HepG2 (cell line): ENCODE results near the gene SLC25A15. TPM values are rescaled to one million over a fixed set of nuclear protein-coding genes. Genes with fewer than 3 reads are reported as not detected.
A peak's percentile ranks its signal among the peaks of the same experiment; 100 is the strongest.

Experiments
- ATAC-seq: fragments of 200-7000 bp; cut with Tn5 transposase; 3 replicates; pipeline ENCODE4 v1.9.1; 2020; ENCODE audit warnings: mild to moderate bottlenecking, moderate library complexity
- BruUV-seq: library from RNA; stranded (reverse); fragments of 400-500 nt; replicated peaks from 2 replicates; lab custom pipeline; 2021; lab: Mats Ljungman, UMichigan
- CTCF ChIA-PET: fragments of 300-600 bp; formaldehyde crosslinking; extraction: SDS; loops from one replicate; lab custom pipeline; 2021; ENCODE audit warnings: low total read pairs, inconsistent platforms, low intra/inter-chr PET ratio; lab: Yijun Ruan, JAX
- POLR2A ChIA-PET: fragments of 350-600 bp; sonication (Branson Sonifier 250); formaldehyde crosslinking; loops from one replicate; lab custom pipeline; 2020; ENCODE audit warnings: antibody characterized with exemption, inconsistent platforms; lab: Yijun Ruan, JAX
- DNase-seq: peaks from one replicate; pipeline ENCODE4 v3.0.0-alpha.2; 2015; ENCODE audit warnings: low spot score
- FAIRE-seq: peaks from 3 replicates; lab custom pipeline; 2011; peaks lifted over from hg19 to GRCh38; lab: Jason Lieb, UNC
- H2AFZ ChIP-seq: one replicate; pipeline ENCODE4 v1.6.1; 2011; ENCODE audit warnings: low read length, inconsistent platforms
- H3K27ac ChIP-seq: fragments of 300-600 bp; 3 replicates; pipeline ENCODE4 v1.8.0; 2011; ENCODE audit warnings: mixed run types, mild to moderate bottlenecking, mixed read lengths, low read length, inconsistent platforms; ENCODE audit not compliant: insufficient read depth; ENCODE audit errors: extremely low read length
- H3K27me3 ChIP-seq, 2 experiments: fragments of 200-600 bp in 1 of 2; 2 replicates in 1 of 2; 3 replicates in 1 of 2; pipeline versions ENCODE4 v1.6.0 to v1.8.0; 2011; ENCODE audit warnings: low read length in 2 of 2, mild to moderate bottlenecking in 2 of 2, moderate library complexity in 2 of 2, inconsistent platforms in 1 of 2; ENCODE audit not compliant: insufficient read depth in 2 of 2, control insufficient read depth in 1 of 2
- H3K36me3 ChIP-seq, 2 experiments: fragments of 200-600 bp in 1 of 2; replicated peaks in 1 of 2; 2 replicates in 1 of 2; 3 replicates in 1 of 2; pipeline versions ENCODE4 v1.5.1 to v1.8.0; 2011; ENCODE audit warnings: low read length in 2 of 2, inconsistent platforms in 1 of 2; ENCODE audit not compliant: insufficient read depth in 2 of 2, control insufficient read depth in 1 of 2
- H3K4me1 ChIP-seq: 2 replicates; pipeline ENCODE4 v1.5.1; 2012; ENCODE audit warnings: low read length, inconsistent platforms; ENCODE audit not compliant: insufficient read depth
- H3K4me2 ChIP-seq: 2 replicates; pipeline ENCODE4 v1.6.0; 2011; ENCODE audit warnings: low read depth, low read length, inconsistent platforms
- H3K4me3 ChIP-seq, 3 experiments: fragments of 200-600 bp in 1 of 3; sonication (generic), shearing (Covaris generic) in 1 of 3; replicated peaks in 1 of 3; 2 replicates each; pipeline ENCODE4 v1.5.1; 2011 to 2016; ENCODE audit warnings: low read length in 3 of 3, inconsistent platforms in 2 of 3, low read depth in 2 of 3, mild to moderate bottlenecking in 2 of 3, control low read depth in 1 of 3, mixed read lengths in 1 of 3; ENCODE audit not compliant: insufficient read depth in 1 of 3
- H3K79me2 ChIP-seq: one replicate; pipeline ENCODE4 v1.6.1; 2011; ENCODE audit warnings: low read length, inconsistent platforms; ENCODE audit not compliant: insufficient read depth
- H3K9ac ChIP-seq: 2 replicates; pipeline ENCODE4 v1.6.0; 2011; ENCODE audit warnings: mild to moderate bottlenecking, low read depth, low read length, inconsistent platforms; ENCODE audit not compliant: insufficient read depth
- H3K9me3 ChIP-seq: 2 replicates; pipeline ENCODE4 v1.5.1; 2012; ENCODE audit warnings: mild to moderate bottlenecking, low read length
- H4K20me1 ChIP-seq: 2 replicates; pipeline ENCODE4 v1.6.0; 2011; ENCODE audit warnings: inconsistent platforms, mild to moderate bottlenecking, low read length, moderate library complexity; ENCODE audit not compliant: insufficient read depth
- GATA4 ChIP-seq: sonication (generic); IDR thresholded peaks from 2 replicates; pipeline ENCODE4 v1.6.1; 2016; ENCODE audit warnings: antibody characterized with exemption, low read depth, borderline replicate concordance
- KDM5B ChIP-seq: sonication (generic); formaldehyde crosslinking; IDR thresholded peaks from 2 replicates; pipeline ENCODE4 v1.4.0; 2020; ENCODE audit warnings: missing genetic modification reagents, mild to moderate bottlenecking, borderline replicate concordance
- KLF15 ChIP-seq: sonication (generic); formaldehyde crosslinking; IDR thresholded peaks from 2 replicates; pipeline ENCODE4 v1.8.1; 2023; ENCODE audit warnings: borderline replicate concordance, mild to moderate bottlenecking, inconsistent platforms, missing genetic modification reagents, mixed read lengths
- SIN3B ChIP-seq: fragments of 150-350 bp; IDR thresholded peaks from 2 replicates; pipeline ENCODE4 v1.6.1; 2014; ENCODE audit warnings: low read length
- SRY ChIP-seq: sonication (generic); formaldehyde crosslinking; IDR thresholded peaks from 2 replicates; pipeline ENCODE4 v1.8.0; 2022; ENCODE audit warnings: mild to moderate bottlenecking, missing genetic modification reagents
- ZBTB7A ChIP-seq: sonication (generic); formaldehyde crosslinking; IDR thresholded peaks from 2 replicates; pipeline ENCODE4 v1.8.0; 2022; ENCODE audit warnings: mild to moderate bottlenecking, missing genetic modification reagents
- ZNF121 ChIP-seq: sonication (generic); formaldehyde crosslinking; IDR thresholded peaks from 2 replicates; pipeline ENCODE4 v1.5.0; 2020; ENCODE audit warnings: mild to moderate bottlenecking, missing genetic modification reagents
- WGBS: methylation state at CpG from one replicate; pipeline ENCODE4 v1.1.6; 2017; ENCODE audit warnings: low lambda C conversion rate; 5-methylcytosine and 5-hydroxymethylcytosine counted together
- in situ Hi-C: cut with HindIII; loops from 2 replicates; pipeline ENCODE4 v1.10.0; 2017; ENCODE audit warnings: low pct_unique_long_range_greater_than_20kb; ENCODE audit not compliant: extremely low pct_ligation_motif_present
- intact Hi-C: fragments of 100-400 bp; cut with micrococcal nuclease; formaldehyde crosslinking; loops from one replicate; pipeline ENCODE4 v1.10.0; 2022; ENCODE audit not compliant: unreplicated experiment
- polyA plus RNA-seq, 8 experiments: library from polyadenylated mRNA; depleted of rRNA in 3 of 8; stranded (reverse) in 7 of 8; unstranded in 1 of 8; fragments of >200 nt; fragmentation: Illumina TruSeq in 4 of 8; extraction: Trizol in 4 of 8; gene quantifications; 2 replicates each; pipeline versions ENCODE4 v1.2.1 to v1.2.3, GENCODE V29; 2011 to 2016; ENCODE audit warnings: low read depth in 4 of 8, missing spikeins in 1 of 8, mixed read lengths in 1 of 8; ENCODE audit not compliant: insufficient read depth in 1 of 8
- total RNA-seq, 5 experiments: library from RNA; depleted of rRNA; stranded (reverse); fragments of >200 nt; fragmentation: Illumina TruSeq; extraction: Trizol; gene quantifications; 2 replicates each; pipeline ENCODE4 v1.2.3, GENCODE V29; 2016; ENCODE audit warnings: low read depth in 1 of 5
- TF ChIP-seq, protein P1 (sequence below): sonication (generic); formaldehyde crosslinking; IDR thresholded peaks from 2 replicates; pipeline ENCODE4 v1.8.0; 2022; ENCODE audit warnings: mild to moderate bottlenecking, missing genetic modification reagents
- TF ChIP-seq, protein P2 (sequence below): sonication (generic); formaldehyde crosslinking; IDR thresholded peaks from 2 replicates; pipeline ENCODE4 v1.5.1; 2020; ENCODE audit warnings: missing genetic modification reagents, mild to moderate bottlenecking, borderline replicate concordance
- TF ChIP-seq, protein P3 (sequence below), 2 experiments: fragments of 450-650 bp in 1 of 2; sonication (generic) in 1 of 2; formaldehyde crosslinking in 1 of 2; IDR thresholded peaks; 2 replicates each; pipeline versions ENCODE4 v1.6.1 to v1.8.0; 2016 to 2022; ENCODE audit warnings: antibody characterized with exemption in 1 of 2, mild to moderate bottlenecking in 1 of 2, missing genetic modification reagents in 1 of 2

SLC25A15 gene
- total and polyA plus RNA-seq, 2 of the 13 experiments (the other 11 are each of a cell fraction or from before 2014, with no cell fraction given) = 17.3 to 39.1 TPM

DNA sequence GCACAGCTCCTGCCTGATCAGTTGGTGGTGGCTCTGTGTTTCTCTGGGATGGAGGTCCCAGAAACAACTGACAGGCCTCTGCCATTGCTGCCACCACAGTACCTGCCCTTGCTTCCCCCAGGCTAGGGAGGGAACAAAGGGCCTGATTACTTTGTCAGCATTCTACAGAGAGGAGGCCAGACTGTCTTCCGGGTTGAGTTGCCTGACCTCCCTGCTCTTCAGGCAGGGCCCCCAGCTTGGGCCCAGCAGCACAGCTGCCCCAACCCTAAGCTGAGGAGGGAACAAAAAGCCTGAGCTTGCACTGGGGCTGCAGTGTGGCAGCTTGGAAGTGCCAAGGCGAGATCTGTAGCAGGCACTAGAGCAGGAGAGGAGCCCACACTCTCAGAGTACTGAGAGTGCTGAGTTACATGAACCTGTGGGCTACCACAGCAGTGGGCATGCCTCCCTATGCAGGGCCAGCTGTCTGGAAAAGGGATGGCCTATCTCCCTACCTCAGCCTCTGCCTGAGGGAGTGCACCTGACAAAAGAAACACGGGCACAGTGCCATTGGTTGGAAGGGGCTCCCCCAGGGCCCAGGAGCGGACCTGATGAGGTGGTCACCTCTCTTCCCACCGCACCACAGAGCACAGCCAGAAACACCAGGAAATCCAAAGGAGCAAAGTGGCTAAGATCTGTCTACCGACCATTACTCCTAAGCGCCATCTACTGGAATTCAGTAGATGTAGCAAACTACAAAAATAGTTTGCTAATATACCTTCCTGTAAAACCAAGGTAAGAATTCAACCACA, 24.4 kb downstream of the SLC25A15 start (continued):
- TF ChIP-seq, protein P1, sequence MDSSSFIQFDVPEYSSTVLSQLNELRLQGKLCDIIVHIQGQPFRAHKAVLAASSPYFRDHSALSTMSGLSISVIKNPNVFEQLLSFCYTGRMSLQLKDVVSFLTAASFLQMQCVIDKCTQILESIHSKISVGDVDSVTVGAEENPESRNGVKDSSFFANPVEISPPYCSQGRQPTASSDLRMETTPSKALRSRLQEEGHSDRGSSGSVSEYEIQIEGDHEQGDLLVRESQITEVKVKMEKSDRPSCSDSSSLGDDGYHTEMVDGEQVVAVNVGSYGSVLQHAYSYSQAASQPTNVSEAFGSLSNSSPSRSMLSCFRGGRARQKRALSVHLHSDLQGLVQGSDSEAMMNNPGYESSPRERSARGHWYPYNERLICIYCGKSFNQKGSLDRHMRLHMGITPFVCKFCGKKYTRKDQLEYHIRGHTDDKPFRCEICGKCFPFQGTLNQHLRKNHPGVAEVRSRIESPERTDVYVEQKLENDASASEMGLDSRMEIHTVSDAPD (CRISPR knock-in tag) = no peak
- TF ChIP-seq SRY = 0 out of 2 replicates have a peak, but pooled peaks have one; percentile 41
- no peak for TF ChIP-seq ZNF121 (CRISPR knock-in tag)
- no peak for TF ChIP-seq ZBTB7A

DNA sequence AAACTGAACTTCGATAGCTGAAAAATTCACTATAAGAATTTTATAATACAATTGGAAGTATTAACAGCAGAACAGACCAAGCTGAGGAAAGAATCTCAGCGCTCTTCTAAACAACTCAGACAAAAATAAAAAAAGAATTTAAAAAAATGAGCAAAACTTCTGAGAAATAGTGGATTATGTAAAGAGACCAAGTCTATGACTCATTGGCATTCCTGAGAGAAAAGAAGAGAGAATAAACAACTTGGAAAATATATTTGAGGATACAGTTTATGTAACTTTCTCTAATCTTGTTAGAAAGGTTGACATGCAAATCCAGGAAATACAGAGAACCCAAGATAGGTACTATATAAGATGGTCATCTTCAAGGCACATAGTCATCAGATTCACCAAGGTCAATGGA, 25.4 kb downstream of the SLC25A15 start:
- no peak for DNase-seq
- no peaks in the 10 kb centered on the region for H3K27me3 ChIP-seq
- intact Hi-C loops = loop anchor here (1.0 kb wide), 1 partner anchor 38 kb away; no protein-coding TSS in a partner anchor
- no peak overlapping the region for H2AFZ ChIP-seq
- H3K4me1 ChIP-seq = peaks cover 15% of the 10 kb centered on the region
- no peak for FAIRE-seq
- no TSS peak for BruUV-seq
- no peak overlapping the region for H3K27ac ChIP-seq
- ChIA-PET POLR2A (no interaction called here), CTCF (interaction anchor here (1.6 to 4.5 kb wide), 2 partner anchors 34 to 37 kb away, joined by 7 to 24 read pairs; no protein-coding TSS in a partner anchor)
- 100% methylated on average over 2 of the region's 2 CpGs for WGBS
- no peak for ATAC-seq
- peaks cover 3 to 6% of the 10 kb centered on the region in 2 experiments; a peak in 2 of 5 replicates for H3K36me3 ChIP-seq
- no peak overlapping the region for H3K4me3 ChIP-seq
- H4K20me1 ChIP-seq = no peaks in the 10 kb centered on the region
- H3K9me3 ChIP-seq = no peaks in the 10 kb centered on the region
- H3K4me2 ChIP-seq = no peak overlapping the region
- H3K79me2 ChIP-seq = no peaks in the 10 kb centered on the region
- no peak overlapping the region for H3K9ac ChIP-seq
- in situ Hi-C loops = no loop called here
- no peak for TF ChIP-seq KDM5B (CRISPR knock-in tag)
- TF ChIP-seq, protein P2, sequence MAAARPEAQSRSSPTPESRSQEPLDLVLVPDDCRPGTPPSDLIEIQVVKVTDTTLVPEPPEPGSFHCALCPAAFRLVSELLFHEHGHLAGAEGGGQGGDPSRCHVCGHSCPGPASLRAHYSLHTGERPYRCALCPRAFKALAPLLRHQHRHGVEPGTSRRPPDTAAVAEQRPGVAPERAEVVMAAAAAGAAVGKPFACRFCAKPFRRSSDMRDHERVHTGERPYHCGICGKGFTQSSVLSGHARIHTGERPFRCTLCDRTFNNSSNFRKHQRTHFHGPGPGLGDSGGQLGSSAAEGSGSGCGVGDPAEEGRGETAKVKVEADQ = no peak
- TF ChIP-seq GATA4 = no peak
- no peak for TF ChIP-seq KLF15 (CRISPR knock-in tag)
- TF ChIP-seq SIN3B = no peak
- TF ChIP-seq, protein P3, sequence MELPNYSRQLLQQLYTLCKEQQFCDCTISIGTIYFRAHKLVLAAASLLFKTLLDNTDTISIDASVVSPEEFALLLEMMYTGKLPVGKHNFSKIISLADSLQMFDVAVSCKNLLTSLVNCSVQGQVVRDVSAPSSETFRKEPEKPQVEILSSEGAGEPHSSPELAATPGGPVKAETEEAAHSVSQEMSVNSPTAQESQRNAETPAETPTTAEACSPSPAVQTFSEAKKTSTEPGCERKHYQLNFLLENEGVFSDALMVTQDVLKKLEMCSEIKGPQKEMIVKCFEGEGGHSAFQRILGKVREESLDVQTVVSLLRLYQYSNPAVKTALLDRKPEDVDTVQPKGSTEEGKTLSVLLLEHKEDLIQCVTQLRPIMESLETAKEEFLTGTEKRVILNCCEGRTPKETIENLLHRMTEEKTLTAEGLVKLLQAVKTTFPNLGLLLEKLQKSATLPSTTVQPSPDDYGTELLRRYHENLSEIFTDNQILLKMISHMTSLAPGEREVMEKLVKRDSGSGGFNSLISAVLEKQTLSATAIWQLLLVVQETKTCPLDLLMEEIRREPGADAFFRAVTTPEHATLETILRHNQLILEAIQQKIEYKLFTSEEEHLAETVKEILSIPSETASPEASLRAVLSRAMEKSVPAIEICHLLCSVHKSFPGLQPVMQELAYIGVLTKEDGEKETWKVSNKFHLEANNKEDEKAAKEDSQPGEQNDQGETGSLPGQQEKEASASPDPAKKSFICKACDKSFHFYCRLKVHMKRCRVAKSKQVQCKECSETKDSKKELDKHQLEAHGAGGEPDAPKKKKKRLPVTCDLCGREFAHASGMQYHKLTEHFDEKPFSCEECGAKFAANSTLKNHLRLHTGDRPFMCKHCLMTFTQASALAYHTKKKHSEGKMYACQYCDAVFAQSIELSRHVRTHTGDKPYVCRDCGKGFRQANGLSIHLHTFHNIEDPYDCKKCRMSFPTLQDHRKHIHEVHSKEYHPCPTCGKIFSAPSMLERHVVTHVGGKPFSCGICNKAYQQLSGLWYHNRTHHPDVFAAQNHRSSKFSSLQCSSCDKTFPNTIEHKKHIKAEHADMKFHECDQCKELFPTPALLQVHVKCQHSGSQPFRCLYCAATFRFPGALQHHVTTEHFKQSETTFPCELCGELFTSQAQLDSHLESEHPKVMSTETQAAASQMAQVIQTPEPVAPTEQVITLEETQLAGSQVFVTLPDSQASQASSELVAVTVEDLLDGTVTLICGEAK (IDR thresholded peaks at IDR 0.05) = no peak
- TF ChIP-seq, protein P3 (CRISPR knock-in tag; IDR thresholded peaks at IDR 0.05) = no peak
